GM23338 (cell line): ENCODE data around the gene ZER1. TPM values are rescaled to one million over a fixed set of nuclear protein-coding genes. Genes with fewer than 3 reads are reported as not detected.

ENCODE experiments used
- ATAC-seq: fragments of 200-7000 bp; cut with Tn5 transposase; 3 replicates; pipeline ENCODE4 v1.9.1; 2020
- DNase-seq: peaks from one replicate; pipeline ENCODE4 v3.0.0-alpha.2; 2015; ENCODE audit warnings: low spot score
- H2AFZ ChIP-seq: fragments of 200-600 bp; sonication (generic); 2 replicates; pipeline ENCODE4 v1.8.0; 2016; ENCODE audit warnings: antibody characterized with exemption, mild to moderate bottlenecking, moderate library complexity
- H3F3A ChIP-seq: fragments of 200-600 bp; sonication (generic); replicated peaks from 2 replicates; pipeline ENCODE4 v1.8.0; 2017; ENCODE audit warnings: antibody characterized with exemption, mixed run types, low read depth
- H3K27ac ChIP-seq: fragments of 200-600 bp; sonication (generic); 2 replicates; pipeline ENCODE4 v1.6.1; 2016; ENCODE audit warnings: low read depth
- H3K27me3 ChIP-seq: fragments of 200-600 bp; sonication (generic); 2 replicates; pipeline ENCODE4 v1.8.0; 2016; ENCODE audit warnings: mild to moderate bottlenecking, mixed run types, moderate library complexity; ENCODE audit not compliant: insufficient read depth
- H3K36me3 ChIP-seq: fragments of 200-600 bp; sonication (generic); 2 replicates; pipeline ENCODE4 v1.8.0; 2016; ENCODE audit warnings: mild to moderate bottlenecking; ENCODE audit not compliant: insufficient read depth
- H3K4me1 ChIP-seq: fragments of 200-600 bp; sonication (generic); 2 replicates; pipeline ENCODE4 v1.8.0; 2016; ENCODE audit warnings: mild to moderate bottlenecking, moderate library complexity; ENCODE audit not compliant: insufficient read depth
- H3K4me2 ChIP-seq: fragments of 200-600 bp; sonication (generic); 2 replicates; pipeline ENCODE4 v1.7.1; 2017; ENCODE audit warnings: mixed run types
- H3K4me3 ChIP-seq: fragments of 200-600 bp; sonication (generic); 2 replicates; pipeline ENCODE4 v1.6.1; 2016; ENCODE audit warnings: mixed run types
- H3K79me2 ChIP-seq: fragments of 200-600 bp; sonication (generic); replicated peaks from 2 replicates; pipeline ENCODE4 v1.8.0; 2017; ENCODE audit warnings: mild to moderate bottlenecking; ENCODE audit not compliant: insufficient read depth
- H3K9me2 ChIP-seq: fragments of 200-600 bp; sonication (generic); 2 replicates; pipeline ENCODE4 v1.8.0; 2017; ENCODE audit not compliant: insufficient read depth
- H4K20me1 ChIP-seq: fragments of 200-600 bp; sonication (generic); replicated peaks from 2 replicates; pipeline ENCODE4 v1.8.0; 2017; ENCODE audit warnings: mild to moderate bottlenecking; ENCODE audit not compliant: insufficient read depth
- H3K27ac Mint-ChIP-seq: 2 replicates; pipeline ENCODE4 v1.8.0; 2020; ENCODE audit warnings: inconsistent platforms, mild to moderate bottlenecking, moderate library complexity, mixed read lengths
- H3K27me3 Mint-ChIP-seq: 3 replicates; pipeline ENCODE4 v1.8.0; 2022; ENCODE audit warnings: low read depth, mild to moderate bottlenecking, moderate library complexity, mixed read lengths, inconsistent platforms; ENCODE audit not compliant: insufficient read depth, poor library complexity
- H3K36me3 Mint-ChIP-seq: 3 replicates; pipeline ENCODE4 v1.8.0; 2021; ENCODE audit warnings: low read depth, mild to moderate bottlenecking, inconsistent platforms, moderate library complexity, mixed read lengths
- H3K4me1 Mint-ChIP-seq: 3 replicates; pipeline ENCODE4 v1.8.0; 2020; ENCODE audit warnings: mild to moderate bottlenecking, inconsistent platforms, mixed read lengths
- H3K4me3 Mint-ChIP-seq: 3 replicates; pipeline ENCODE4 v1.8.0; 2021; ENCODE audit warnings: moderate library complexity, mild to moderate bottlenecking, inconsistent platforms, mixed read lengths
- H3K9me3 Mint-ChIP-seq: 3 replicates; pipeline ENCODE4 v1.8.0; 2020; ENCODE audit warnings: moderate library complexity, mild to moderate bottlenecking, inconsistent platforms, mixed read lengths
- CREB1 ChIP-seq: fragments of 250-450 bp; sonication (Bioruptor Pico); IDR thresholded peaks from 2 replicates; pipeline ENCODE4 v1.5.0; 2020; ENCODE audit warnings: low read depth, mild to moderate bottlenecking, moderate library complexity
- EZH2 ChIP-seq: fragments of 200-600 bp; sonication (generic); IDR thresholded peaks from one replicate; pipeline ENCODE4 v1.8.0; 2017; ENCODE audit warnings: antibody characterized with exemption, mild to moderate bottlenecking, low read depth; ENCODE audit not compliant: unreplicated experiment
- EZH2phosphoT487 ChIP-seq: fragments of 200-600 bp; sonication (generic); IDR thresholded peaks from one replicate; pipeline ENCODE4 v1.8.1; 2018; ENCODE audit warnings: antibody characterized with exemption; ENCODE audit not compliant: unreplicated experiment
- JUNB ChIP-seq: IDR thresholded peaks from one replicate; pipeline ENCODE4 v1.6.1; 2016; ENCODE audit warnings: antibody characterized with exemption; ENCODE audit not compliant: unreplicated experiment
- NANOG ChIP-seq: IDR thresholded peaks from 2 replicates; pipeline ENCODE4 v1.6.1; 2016; ENCODE audit warnings: antibody characterized with exemption, borderline replicate concordance
- POLR2AphosphoS5 ChIP-seq: IDR thresholded peaks from 2 replicates; pipeline ENCODE4 v1.6.1; 2016; ENCODE audit warnings: antibody characterized with exemption, low read depth
- STAT1 ChIP-seq: IDR thresholded peaks from one replicate; pipeline ENCODE4 v1.6.1; 2016; ENCODE audit warnings: antibody characterized with exemption; ENCODE audit not compliant: unreplicated experiment
- ZNF114 ChIP-seq: fragments of 250-450 bp; sonication (Bioruptor Pico); IDR thresholded peaks from 2 replicates; pipeline ENCODE4 v1.5.0; 2020; ENCODE audit warnings: mild to moderate bottlenecking, moderate library complexity
- ZNF331 ChIP-seq: fragments of 250-450 bp; sonication (Bioruptor Pico); IDR thresholded peaks from 2 replicates; pipeline ENCODE4 v1.5.0; 2020; ENCODE audit warnings: low read depth, mild to moderate bottlenecking, moderate library complexity
- polyA plus RNA-seq: library from polyadenylated mRNA; unstranded; fragments of >200 nt; fragmentation: Nextera tagmentation; extraction: Ambion mirVana; gene quantifications from 2 replicates; pipeline ENCODE4 v1.2.1, GENCODE V29; 2016
- total RNA-seq: library from RNA; depleted of rRNA; stranded (reverse); fragments of >200 nt; shearing (Covaris generic); gene quantifications from 2 replicates; pipeline ENCODE4 v1.2.3, GENCODE V29; 2014
- TF ChIP-seq, protein P1 (sequence below): IDR thresholded peaks from 2 replicates; pipeline ENCODE4 v1.6.1; 2016; ENCODE audit warnings: antibody characterized with exemption
- TF ChIP-seq, protein P2 (sequence below): fragments of 250-450 bp; sonication (Bioruptor Pico); IDR thresholded peaks from 2 replicates; pipeline ENCODE4 v1.5.0; 2020; ENCODE audit warnings: mild to moderate bottlenecking, moderate library complexity
- TF ChIP-seq, protein P3 (sequence below): IDR thresholded peaks from one replicate; pipeline ENCODE4 v1.6.1; 2018; ENCODE audit warnings: antibody characterized with exemption; ENCODE audit not compliant: unreplicated experiment
- TF ChIP-seq, protein P4 (sequence below), 2 experiments: fragments of 200-600 bp in 1 of 2; sonication (generic) in 1 of 2; conservative IDR thresholded peaks; 2 replicates each; pipeline versions ENCODE4 v1.5.1 to v1.6.1; 2016 to 2017; ENCODE audit warnings: antibody characterized with exemption in 2 of 2, low read depth in 2 of 2, mild to moderate bottlenecking in 2 of 2, moderate library complexity in 1 of 2

The ZER1 gene
- total and polyA plus RNA-seq, 2 experiments from 2014 or later, result 7.0 to 23.9 TPM

DNA sequence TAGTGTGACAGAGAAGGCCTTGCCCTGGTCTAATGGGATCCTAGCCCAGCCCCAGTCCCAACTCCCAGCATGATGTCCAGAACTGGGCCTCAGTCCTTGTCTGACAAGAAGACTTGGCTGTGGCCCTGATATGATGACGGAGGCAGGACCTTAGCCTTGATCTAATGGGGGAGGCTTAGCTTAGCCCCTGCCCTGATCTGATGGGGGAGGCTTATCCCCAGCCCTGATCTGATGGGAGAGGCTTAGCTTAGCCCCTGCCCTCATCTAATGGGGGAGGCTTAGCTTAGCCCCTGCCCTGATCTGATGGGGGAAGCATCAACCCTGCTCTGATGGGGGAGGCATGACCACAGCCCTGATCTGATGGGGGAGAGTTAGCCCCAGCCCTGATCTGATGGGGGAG lies 65.7 kb downstream of the ZER1 start:
- H3K36me3 ChIP-seq, result no peaks in the 10 kb centered on the region
- peaks cover 4% of the 10 kb centered on the region; the same call in 2 of the 3 replicates for H3K36me3 Mint-ChIP-seq
- peaks cover 5% of the 10 kb centered on the region; the same call in 1 of the 3 replicates for H3K4me1 Mint-ChIP-seq
- no peaks in the 10 kb centered on the region for H4K20me1 ChIP-seq
- H3K4me2 ChIP-seq, result no peak overlapping the region
- TF ChIP-seq CREB1 (no peak), STAT1 (no peak), EZH2 (no peak), POLR2AphosphoS5 (no peak), ZNF114 (CRISPR knock-in tag) (no peak), EZH2phosphoT487 (no peak), NANOG (no peak), JUNB (no peak), ZNF331 (CRISPR knock-in tag) (no peak)
- TF ChIP-seq, protein P1, sequence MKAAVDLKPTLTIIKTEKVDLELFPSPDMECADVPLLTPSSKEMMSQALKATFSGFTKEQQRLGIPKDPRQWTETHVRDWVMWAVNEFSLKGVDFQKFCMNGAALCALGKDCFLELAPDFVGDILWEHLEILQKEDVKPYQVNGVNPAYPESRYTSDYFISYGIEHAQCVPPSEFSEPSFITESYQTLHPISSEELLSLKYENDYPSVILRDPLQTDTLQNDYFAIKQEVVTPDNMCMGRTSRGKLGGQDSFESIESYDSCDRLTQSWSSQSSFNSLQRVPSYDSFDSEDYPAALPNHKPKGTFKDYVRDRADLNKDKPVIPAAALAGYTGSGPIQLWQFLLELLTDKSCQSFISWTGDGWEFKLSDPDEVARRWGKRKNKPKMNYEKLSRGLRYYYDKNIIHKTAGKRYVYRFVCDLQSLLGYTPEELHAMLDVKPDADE, result no peak
- TF ChIP-seq, protein P2, sequence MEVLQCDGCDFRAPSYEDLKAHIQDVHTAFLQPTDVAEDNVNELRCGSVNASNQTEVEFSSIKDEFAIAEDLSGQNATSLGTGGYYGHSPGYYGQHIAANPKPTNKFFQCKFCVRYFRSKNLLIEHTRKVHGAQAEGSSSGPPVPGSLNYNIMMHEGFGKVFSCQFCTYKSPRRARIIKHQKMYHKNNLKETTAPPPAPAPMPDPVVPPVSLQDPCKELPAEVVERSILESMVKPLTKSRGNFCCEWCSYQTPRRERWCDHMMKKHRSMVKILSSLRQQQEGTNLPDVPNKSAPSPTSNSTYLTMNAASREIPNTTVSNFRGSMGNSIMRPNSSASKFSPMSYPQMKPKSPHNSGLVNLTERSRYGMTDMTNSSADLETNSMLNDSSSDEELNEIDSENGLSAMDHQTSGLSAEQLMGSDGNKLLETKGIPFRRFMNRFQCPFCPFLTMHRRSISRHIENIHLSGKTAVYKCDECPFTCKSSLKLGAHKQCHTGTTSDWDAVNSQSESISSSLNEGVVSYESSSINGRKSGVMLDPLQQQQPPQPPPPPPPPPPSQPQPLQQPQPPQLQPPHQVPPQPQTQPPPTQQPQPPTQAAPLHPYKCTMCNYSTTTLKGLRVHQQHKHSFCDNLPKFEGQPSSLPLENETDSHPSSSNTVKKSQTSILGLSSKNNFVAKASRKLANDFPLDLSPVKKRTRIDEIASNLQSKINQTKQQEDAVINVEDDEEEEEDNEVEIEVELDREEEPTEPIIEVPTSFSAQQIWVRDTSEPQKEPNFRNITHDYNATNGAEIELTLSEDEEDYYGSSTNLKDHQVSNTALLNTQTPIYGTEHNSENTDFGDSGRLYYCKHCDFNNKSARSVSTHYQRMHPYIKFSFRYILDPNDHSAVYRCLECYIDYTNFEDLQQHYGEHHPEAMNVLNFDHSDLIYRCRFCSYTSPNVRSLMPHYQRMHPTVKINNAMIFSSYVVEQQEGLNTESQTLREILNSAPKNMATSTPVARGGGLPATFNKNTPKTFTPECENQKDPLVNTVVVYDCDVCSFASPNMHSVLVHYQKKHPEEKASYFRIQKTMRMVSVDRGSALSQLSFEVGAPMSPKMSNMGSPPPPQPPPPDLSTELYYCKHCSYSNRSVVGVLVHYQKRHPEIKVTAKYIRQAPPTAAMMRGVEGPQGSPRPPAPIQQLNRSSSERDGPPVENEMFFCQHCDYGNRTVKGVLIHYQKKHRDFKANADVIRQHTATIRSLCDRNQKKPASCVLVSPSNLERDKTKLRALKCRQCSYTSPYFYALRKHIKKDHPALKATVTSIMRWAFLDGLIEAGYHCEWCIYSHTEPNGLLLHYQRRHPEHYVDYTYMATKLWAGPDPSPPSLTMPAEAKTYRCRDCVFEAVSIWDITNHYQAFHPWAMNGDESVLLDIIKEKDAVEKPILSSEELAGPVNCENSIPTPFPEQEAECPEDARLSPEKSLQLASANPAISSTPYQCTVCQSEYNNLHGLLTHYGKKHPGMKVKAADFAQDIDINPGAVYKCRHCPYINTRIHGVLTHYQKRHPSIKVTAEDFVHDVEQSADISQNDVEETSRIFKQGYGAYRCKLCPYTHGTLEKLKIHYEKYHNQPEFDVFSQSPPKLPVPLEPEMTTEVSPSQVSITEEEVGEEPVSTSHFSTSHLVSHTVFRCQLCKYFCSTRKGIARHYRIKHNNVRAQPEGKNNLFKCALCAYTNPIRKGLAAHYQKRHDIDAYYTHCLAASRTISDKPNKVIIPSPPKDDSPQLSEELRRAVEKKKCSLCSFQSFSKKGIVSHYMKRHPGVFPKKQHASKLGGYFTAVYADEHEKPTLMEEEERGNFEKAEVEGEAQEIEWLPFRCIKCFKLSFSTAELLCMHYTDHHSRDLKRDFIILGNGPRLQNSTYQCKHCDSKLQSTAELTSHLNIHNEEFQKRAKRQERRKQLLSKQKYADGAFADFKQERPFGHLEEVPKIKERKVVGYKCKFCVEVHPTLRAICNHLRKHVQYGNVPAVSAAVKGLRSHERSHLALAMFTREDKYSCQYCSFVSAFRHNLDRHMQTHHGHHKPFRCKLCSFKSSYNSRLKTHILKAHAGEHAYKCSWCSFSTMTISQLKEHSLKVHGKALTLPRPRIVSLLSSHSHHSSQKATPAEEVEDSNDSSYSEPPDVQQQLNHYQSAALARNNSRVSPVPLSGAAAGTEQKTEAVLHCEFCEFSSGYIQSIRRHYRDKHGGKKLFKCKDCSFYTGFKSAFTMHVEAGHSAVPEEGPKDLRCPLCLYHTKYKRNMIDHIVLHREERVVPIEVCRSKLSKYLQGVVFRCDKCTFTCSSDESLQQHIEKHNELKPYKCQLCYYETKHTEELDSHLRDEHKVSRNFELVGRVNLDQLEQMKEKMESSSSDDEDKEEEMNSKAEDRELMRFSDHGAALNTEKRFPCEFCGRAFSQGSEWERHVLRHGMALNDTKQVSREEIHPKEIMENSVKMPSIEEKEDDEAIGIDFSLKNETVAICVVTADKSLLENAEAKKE (CRISPR knock-in tag), result no peak
- TF ChIP-seq, protein P3, sequence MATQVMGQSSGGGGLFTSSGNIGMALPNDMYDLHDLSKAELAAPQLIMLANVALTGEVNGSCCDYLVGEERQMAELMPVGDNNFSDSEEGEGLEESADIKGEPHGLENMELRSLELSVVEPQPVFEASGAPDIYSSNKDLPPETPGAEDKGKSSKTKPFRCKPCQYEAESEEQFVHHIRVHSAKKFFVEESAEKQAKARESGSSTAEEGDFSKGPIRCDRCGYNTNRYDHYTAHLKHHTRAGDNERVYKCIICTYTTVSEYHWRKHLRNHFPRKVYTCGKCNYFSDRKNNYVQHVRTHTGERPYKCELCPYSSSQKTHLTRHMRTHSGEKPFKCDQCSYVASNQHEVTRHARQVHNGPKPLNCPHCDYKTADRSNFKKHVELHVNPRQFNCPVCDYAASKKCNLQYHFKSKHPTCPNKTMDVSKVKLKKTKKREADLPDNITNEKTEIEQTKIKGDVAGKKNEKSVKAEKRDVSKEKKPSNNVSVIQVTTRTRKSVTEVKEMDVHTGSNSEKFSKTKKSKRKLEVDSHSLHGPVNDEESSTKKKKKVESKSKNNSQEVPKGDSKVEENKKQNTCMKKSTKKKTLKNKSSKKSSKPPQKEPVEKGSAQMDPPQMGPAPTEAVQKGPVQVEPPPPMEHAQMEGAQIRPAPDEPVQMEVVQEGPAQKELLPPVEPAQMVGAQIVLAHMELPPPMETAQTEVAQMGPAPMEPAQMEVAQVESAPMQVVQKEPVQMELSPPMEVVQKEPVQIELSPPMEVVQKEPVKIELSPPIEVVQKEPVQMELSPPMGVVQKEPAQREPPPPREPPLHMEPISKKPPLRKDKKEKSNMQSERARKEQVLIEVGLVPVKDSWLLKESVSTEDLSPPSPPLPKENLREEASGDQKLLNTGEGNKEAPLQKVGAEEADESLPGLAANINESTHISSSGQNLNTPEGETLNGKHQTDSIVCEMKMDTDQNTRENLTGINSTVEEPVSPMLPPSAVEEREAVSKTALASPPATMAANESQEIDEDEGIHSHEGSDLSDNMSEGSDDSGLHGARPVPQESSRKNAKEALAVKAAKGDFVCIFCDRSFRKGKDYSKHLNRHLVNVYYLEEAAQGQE, result no peak
- TF ChIP-seq, protein P4, sequence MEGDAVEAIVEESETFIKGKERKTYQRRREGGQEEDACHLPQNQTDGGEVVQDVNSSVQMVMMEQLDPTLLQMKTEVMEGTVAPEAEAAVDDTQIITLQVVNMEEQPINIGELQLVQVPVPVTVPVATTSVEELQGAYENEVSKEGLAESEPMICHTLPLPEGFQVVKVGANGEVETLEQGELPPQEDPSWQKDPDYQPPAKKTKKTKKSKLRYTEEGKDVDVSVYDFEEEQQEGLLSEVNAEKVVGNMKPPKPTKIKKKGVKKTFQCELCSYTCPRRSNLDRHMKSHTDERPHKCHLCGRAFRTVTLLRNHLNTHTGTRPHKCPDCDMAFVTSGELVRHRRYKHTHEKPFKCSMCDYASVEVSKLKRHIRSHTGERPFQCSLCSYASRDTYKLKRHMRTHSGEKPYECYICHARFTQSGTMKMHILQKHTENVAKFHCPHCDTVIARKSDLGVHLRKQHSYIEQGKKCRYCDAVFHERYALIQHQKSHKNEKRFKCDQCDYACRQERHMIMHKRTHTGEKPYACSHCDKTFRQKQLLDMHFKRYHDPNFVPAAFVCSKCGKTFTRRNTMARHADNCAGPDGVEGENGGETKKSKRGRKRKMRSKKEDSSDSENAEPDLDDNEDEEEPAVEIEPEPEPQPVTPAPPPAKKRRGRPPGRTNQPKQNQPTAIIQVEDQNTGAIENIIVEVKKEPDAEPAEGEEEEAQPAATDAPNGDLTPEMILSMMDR (conservative IDR thresholded peaks at IDR 0.05; ENCODE audit: low read depth in 2 of 2), result no peak
- DNase-seq (no peak), ATAC-seq (no peak)
- peaks cover 10% of the 10 kb centered on the region; the same call in 1 of the 2 replicates for H3F3A ChIP-seq
- no peak overlapping the region for H2AFZ ChIP-seq
- no peak overlapping the region for H3K4me3 ChIP-seq
- no peaks in the 10 kb centered on the region for H3K79me2 ChIP-seq
- H3K27ac ChIP-seq, result no peak overlapping the region
- no peaks in the 10 kb centered on the region; the same call in 2 of the 3 replicates for H3K9me3 Mint-ChIP-seq
- H3K27me3 ChIP-seq, result no peaks in the 10 kb centered on the region; the same call in 1 of the 2 replicates
- no peak overlapping the region for H3K4me3 Mint-ChIP-seq
- H3K27me3 Mint-ChIP-seq, result peaks cover 11% of the 10 kb centered on the region
- no peak overlapping the region for H3K27ac Mint-ChIP-seq
- H3K9me2 ChIP-seq, result no peaks in the 10 kb centered on the region
- peaks cover 5% of the 10 kb centered on the region; the same call in 1 of the 2 replicates for H3K4me1 ChIP-seq
